ENCODE measurements around the gene WWOX.

DNA sequence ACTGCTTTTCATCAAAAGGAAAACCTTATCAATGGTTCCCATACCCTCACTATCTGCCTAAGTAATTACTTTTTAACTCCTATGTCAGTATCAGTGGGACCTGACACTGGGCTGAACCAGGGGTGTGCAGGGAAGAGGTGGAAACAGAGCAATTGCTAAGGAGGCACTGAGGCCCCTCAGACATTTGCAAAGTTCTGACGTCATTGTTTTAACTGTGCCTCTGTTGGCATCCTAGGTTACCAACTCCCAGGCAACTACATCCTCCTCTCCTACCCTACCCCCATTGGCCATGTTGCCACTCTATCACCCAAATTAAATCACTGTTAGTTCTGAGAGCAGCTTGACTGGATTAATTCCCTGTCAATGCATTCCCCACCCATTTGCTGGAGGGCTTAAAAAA, 8.0 kb upstream of the WWOX start:
- TF ChIP-seq, protein P1, sequence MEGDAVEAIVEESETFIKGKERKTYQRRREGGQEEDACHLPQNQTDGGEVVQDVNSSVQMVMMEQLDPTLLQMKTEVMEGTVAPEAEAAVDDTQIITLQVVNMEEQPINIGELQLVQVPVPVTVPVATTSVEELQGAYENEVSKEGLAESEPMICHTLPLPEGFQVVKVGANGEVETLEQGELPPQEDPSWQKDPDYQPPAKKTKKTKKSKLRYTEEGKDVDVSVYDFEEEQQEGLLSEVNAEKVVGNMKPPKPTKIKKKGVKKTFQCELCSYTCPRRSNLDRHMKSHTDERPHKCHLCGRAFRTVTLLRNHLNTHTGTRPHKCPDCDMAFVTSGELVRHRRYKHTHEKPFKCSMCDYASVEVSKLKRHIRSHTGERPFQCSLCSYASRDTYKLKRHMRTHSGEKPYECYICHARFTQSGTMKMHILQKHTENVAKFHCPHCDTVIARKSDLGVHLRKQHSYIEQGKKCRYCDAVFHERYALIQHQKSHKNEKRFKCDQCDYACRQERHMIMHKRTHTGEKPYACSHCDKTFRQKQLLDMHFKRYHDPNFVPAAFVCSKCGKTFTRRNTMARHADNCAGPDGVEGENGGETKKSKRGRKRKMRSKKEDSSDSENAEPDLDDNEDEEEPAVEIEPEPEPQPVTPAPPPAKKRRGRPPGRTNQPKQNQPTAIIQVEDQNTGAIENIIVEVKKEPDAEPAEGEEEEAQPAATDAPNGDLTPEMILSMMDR (IDR thresholded peaks at IDR 0.05): no peak
- TF ChIP-seq POLR2A (IDR thresholded peaks at IDR 0.05) (no peak), EP300 (IDR thresholded peaks at IDR 0.05) (no peak), POLR2AphosphoS5 (IDR thresholded peaks at IDR 0.05) (no peak)

Measured in gastroesophageal sphincter (tissue), 3 donors.